Activated CD8-positive, alpha-beta memory T cell treated with anti-CD3 and anti-CD28 coated beads, Interleukin-2, amount 50 U/mL, for 24 hours (primary cell): Measurements from ENCODE around the gene REX1BD.

Source experiments
- DNase-seq: peaks from one replicate; pipeline ENCODE4 v3.0.0-alpha.2; 2020; ENCODE audit errors: extremely low read depth

Gene REX1BD

GRCh38 chr19:18613589-18614234 is 25.1 kb downstream of the REX1BD start:
- no peak for DNase-seq

- no peak for DNase-seq
These were observed 27.4 kb downstream of the REX1BD start for GRCh38 chr19:18616023-18616422.

- DNase-seq, result no peak
These were observed 29.0 kb downstream of the REX1BD start for GRCh38 chr19:18617562-18617961.

- no peak for DNase-seq
These were observed 29.6 kb downstream of the REX1BD start for GRCh38 chr19:18618236-18618635.

- DNase-seq, result no peak
These were observed 31.7 kb downstream of the REX1BD start for GRCh38 chr19:18620311-18620710.

GRCh38 chr19:18620902-18621301 is 32.3 kb downstream of the REX1BD start:
- no peak for DNase-seq

GRCh38 chr19:18626906-18627305 is 38.3 kb downstream of the REX1BD start:
- no peak for DNase-seq

GRCh38 chr19:18629166-18630088 is 40.8 kb downstream of the REX1BD start:
- no peak for DNase-seq

- DNase-seq, result no peak
These were observed 44.7 kb downstream of the REX1BD start for GRCh38 chr19:18633321-18633720.

GRCh38 chr19:18634612-18635297 is 46.2 kb downstream of the REX1BD start:
- no peak for DNase-seq

GRCh38 chr19:18635831-18636182 is 47.2 kb downstream of the REX1BD start:
- DNase-seq, result no peak

- peak; percentile 98 for DNase-seq
These were observed 47.8 kb downstream of the REX1BD start for GRCh38 chr19:18636183-18636968.

- no peak for DNase-seq
These were observed 48.5 kb downstream of the REX1BD start, which contains the start of gene KLHL26 for GRCh38 chr19:18636969-18637629. TSS of gene KLHL26 (plus strand) at chr19:18637028. CDS start at chr19:18637055, 27 bp downstream.

- no peak for DNase-seq
These were observed 49.4 kb downstream of the REX1BD start for GRCh38 chr19:18637673-18638630.

- no peak for DNase-seq
These were observed 51.2 kb downstream of the REX1BD start for GRCh38 chr19:18639706-18640243.
